HG02571 (cell line): ENCODE results near the gene CROT.

Experiments
- ATAC-seq: cut with Tn5 transposase; IDR thresholded peaks from one replicate; pipeline ENCODE4 v1.9.1; 2021; ENCODE audit warnings: mild to moderate bottlenecking, moderate library complexity; ENCODE audit not compliant: unreplicated experiment

Gene CROT

GRCh38 chr7:87339373-87339897 lies 6.0 kb upstream of the CROT start:
- no peak for ATAC-seq

GRCh38 chr7:87341441-87341840 lies 4.0 kb upstream of the CROT start:
- ATAC-seq, result no peak

- no peak for ATAC-seq
Measured at GRCh38 chr7:87342231-87342630, 3.2 kb upstream of the CROT start.

GRCh38 chr7:87344446-87344845 lies 1.0 kb upstream of the CROT start:
- no peak for ATAC-seq

GRCh38 chr7:87345962-87346371 lies 503 bp downstream of the CROT start:
- ATAC-seq, result peak; percentile 2

- no peak for ATAC-seq
Measured at GRCh38 chr7:87347207-87347606, 1.7 kb downstream of the CROT start.

GRCh38 chr7:87347664-87348063 lies 2.2 kb downstream of the CROT start:
- no peak for ATAC-seq

GRCh38 chr7:87354749-87355148 lies 9.3 kb downstream of the CROT start:
- ATAC-seq, result no peak

GRCh38 chr7:87356448-87356847 lies 11.0 kb downstream of the CROT start:
- ATAC-seq, result no peak

GRCh38 chr7:87359366-87359765 lies 13.9 kb downstream of the CROT start:
- ATAC-seq, result no peak

- ATAC-seq, result no peak
Measured at GRCh38 chr7:87361320-87361719, 15.9 kb downstream of the CROT start.

- ATAC-seq, result no peak
Measured at GRCh38 chr7:87363342-87363741, 17.9 kb downstream of the CROT start.

- no peak for ATAC-seq
Measured at GRCh38 chr7:87364246-87364645, 18.8 kb downstream of the CROT start.

GRCh38 chr7:87369216-87369615 lies 23.8 kb downstream of the CROT start:
- ATAC-seq, result no peak

- ATAC-seq, result no peak
Measured at GRCh38 chr7:87370660-87371180, 25.3 kb downstream of the CROT start.

GRCh38 chr7:87375662-87376435 lies 30.4 kb downstream of the CROT start:
- no peak for ATAC-seq

- ATAC-seq, result no peak
Measured at GRCh38 chr7:87380905-87381304, 35.4 kb downstream of the CROT start.

- ATAC-seq, result no peak
Measured at GRCh38 chr7:87391020-87391701, 45.7 kb downstream of the CROT start.

GRCh38 chr7:87395442-87396020 lies 50.1 kb downstream of the CROT start:
- ATAC-seq, result no peak

- ATAC-seq, result no peak
Measured at GRCh38 chr7:87398446-87398845, 53.0 kb downstream of the CROT start.

GRCh38 chr7:87404674-87405073 lies 59.2 kb downstream of the CROT start:
- no peak for ATAC-seq

- no peak for ATAC-seq
Measured at GRCh38 chr7:87411186-87411585, 65.7 kb downstream of the CROT start.
